IMR-90 (cell line): ENCODE results near the gene NLGN1. TPM values are rescaled to one million over a fixed set of nuclear protein-coding genes. Genes with fewer than 3 reads are reported as not detected.

Experiments
- ATAC-seq: fragments of 200-7000 bp; cut with Tn5 transposase; 2 replicates; pipeline ENCODE4 v1.9.1; 2020; ENCODE audit warnings: low read depth, mild to moderate bottlenecking, moderate library complexity
- BruUV-seq: library from RNA; stranded (reverse); fragments of 400-500 nt; replicated peaks from 2 replicates; lab custom pipeline; 2021; lab: Mats Ljungman, UMichigan
- CTCF ChIA-PET: fragments of 300-600 bp; formaldehyde crosslinking; extraction: SDS; loops from one replicate; lab custom pipeline; 2021; ENCODE audit warnings: antibody characterized with exemption; lab: Yijun Ruan, JAX
- POLR2A ChIA-PET: fragments of 300-600 bp; sonication (Branson Sonifier 250); formaldehyde crosslinking; loops from one replicate; lab custom pipeline; 2022; ENCODE audit warnings: antibody characterized with exemption; ENCODE audit not compliant: unreplicated experiment; lab: Charles Lee
- DNase-seq: peaks from one replicate; pipeline ENCODE4 v3.0.0; 2013
- H2AFZ ChIP-seq: replicated peaks from 2 replicates; pipeline ENCODE3; 2013; ENCODE audit warnings: low read length, mild to moderate bottlenecking; ENCODE audit not compliant: poor library complexity
- H2AK5ac ChIP-seq: 2 replicates; pipeline ENCODE4 v1.6.1; 2013; ENCODE audit warnings: low read depth, low read length, inconsistent platforms
- H2AK9ac ChIP-seq: replicated peaks from 2 replicates; pipeline ENCODE3; 2013; ENCODE audit warnings: mild to moderate bottlenecking, low read depth, low read length, moderate library complexity; ENCODE audit not compliant: poor library complexity
- H2BK120ac ChIP-seq: 2 replicates; pipeline ENCODE4 v1.6.1; 2013; ENCODE audit warnings: low read depth, low read length, inconsistent platforms
- H2BK15ac ChIP-seq: 3 replicates; pipeline ENCODE4 v1.6.1; 2013; ENCODE audit warnings: low read depth, low read length, inconsistent platforms
- H2BK20ac ChIP-seq: 2 replicates; pipeline ENCODE4 v1.6.1; 2013; ENCODE audit warnings: low read depth, mild to moderate bottlenecking, inconsistent platforms, low read length, moderate library complexity
- H2BK5ac ChIP-seq: 2 replicates; pipeline ENCODE4 v1.6.1; 2013; ENCODE audit warnings: mild to moderate bottlenecking, low read depth, low read length, inconsistent platforms; ENCODE audit not compliant: poor library complexity, severe bottlenecking
- H3K14ac ChIP-seq: replicated peaks from 2 replicates; pipeline ENCODE4 v1.6.1; 2013; ENCODE audit warnings: low read depth, low read length, inconsistent platforms
- H3K18ac ChIP-seq: 2 replicates; pipeline ENCODE4 v1.6.1; 2013; ENCODE audit warnings: low read depth, low read length, control low read depth
- H3K23ac ChIP-seq: 2 replicates; pipeline ENCODE4 v1.6.1; 2013; ENCODE audit warnings: low read depth, low read length, inconsistent platforms
- H3K27ac ChIP-seq: 2 replicates; pipeline ENCODE4 v1.5.1; 2013; ENCODE audit warnings: mild to moderate bottlenecking, control low read depth, low read length; ENCODE audit not compliant: insufficient read depth
- H3K27me3 ChIP-seq: 2 replicates; pipeline ENCODE4 v1.6.1; 2013; ENCODE audit warnings: low read length; ENCODE audit not compliant: control insufficient read depth, insufficient read depth
- H3K36me3 ChIP-seq: 2 replicates; pipeline ENCODE4 v1.6.1; 2013; ENCODE audit warnings: low read length, mixed read lengths; ENCODE audit not compliant: control insufficient read depth, insufficient read depth
- H3K4ac ChIP-seq: 2 replicates; pipeline ENCODE4 v1.6.1; 2013; ENCODE audit warnings: low read depth, low read length, inconsistent platforms
- H3K4me1 ChIP-seq: 2 replicates; pipeline ENCODE4 v1.6.1; 2013; ENCODE audit warnings: low read length, mixed read lengths; ENCODE audit not compliant: control insufficient read depth, insufficient read depth
- H3K4me2 ChIP-seq: 2 replicates; pipeline ENCODE4 v1.6.1; 2013; ENCODE audit warnings: low read depth, mild to moderate bottlenecking, control low read depth, low read length, moderate library complexity
- H3K4me3 ChIP-seq: 2 replicates; pipeline ENCODE4 v1.5.1; 2013; ENCODE audit warnings: low read depth, mild to moderate bottlenecking, control low read depth, low read length, moderate library complexity; ENCODE audit not compliant: insufficient read depth
- H3K56ac ChIP-seq: 2 replicates; pipeline ENCODE4 v1.6.1; 2013; ENCODE audit warnings: low read length, inconsistent platforms; ENCODE audit not compliant: insufficient read depth; ENCODE audit errors: extremely low read depth
- H3K79me1 ChIP-seq, 2 experiments: 2 replicates each; pipeline ENCODE4 v1.6.1; 2013; ENCODE audit warnings: low read length in 2 of 2, inconsistent platforms in 1 of 2, low read depth in 1 of 2
- H3K9ac ChIP-seq: 2 replicates; pipeline ENCODE4 v1.6.1; 2013; ENCODE audit warnings: low read depth, low read length, control low read depth
- H3K9me1 ChIP-seq: 2 replicates; pipeline ENCODE4 v1.6.1; 2013; ENCODE audit warnings: low read length, inconsistent platforms; ENCODE audit not compliant: insufficient read depth
- H3K9me3 ChIP-seq: 2 replicates; pipeline ENCODE4 v1.6.1; 2013; ENCODE audit warnings: low read length; ENCODE audit not compliant: control insufficient read depth, insufficient read depth
- H4K20me1 ChIP-seq: 2 replicates; pipeline ENCODE4 v1.6.1; 2013; ENCODE audit warnings: low read length, inconsistent platforms; ENCODE audit not compliant: insufficient read depth
- H4K5ac ChIP-seq: 2 replicates; pipeline ENCODE4 v1.6.1; 2013; ENCODE audit warnings: mild to moderate bottlenecking, low read depth, low read length, control low read depth
- H4K8ac ChIP-seq, 2 experiments: 2 replicates each; pipeline ENCODE4 v1.6.1; 2013; ENCODE audit warnings: low read depth in 2 of 2, low read length in 2 of 2, control low read depth in 1 of 2, inconsistent platforms in 1 of 2
- H4K91ac ChIP-seq: 2 replicates; pipeline ENCODE4 v1.6.1; 2013; ENCODE audit warnings: low read depth, low read length, inconsistent platforms; ENCODE audit not compliant: insufficient read depth
- BHLHE40 ChIP-seq: fragments of 150-350 bp; IDR thresholded peaks from 2 replicates; pipeline ENCODE4 v1.6.1; 2016; ENCODE audit warnings: mild to moderate bottlenecking, low read depth, low read length
- CEBPB ChIP-seq: IDR thresholded peaks from 2 replicates; pipeline ENCODE4 v1.6.1; 2012; ENCODE audit warnings: low read depth, low read length, improper control_type of control experiment
- MAFK ChIP-seq: IDR thresholded peaks from 2 replicates; pipeline ENCODE4 v1.6.1; 2012; ENCODE audit warnings: low read depth, low read length, improper control_type of control experiment
- MAZ ChIP-seq: IDR thresholded peaks from 2 replicates; pipeline ENCODE4 v1.6.1; 2012; ENCODE audit warnings: low read depth, mild to moderate bottlenecking, low read length, improper control_type of control experiment, moderate library complexity, borderline replicate concordance
- MXI1 ChIP-seq: IDR thresholded peaks from 2 replicates; pipeline ENCODE4 v1.6.1; 2012; ENCODE audit warnings: low read depth, mild to moderate bottlenecking, low read length, moderate library complexity, borderline replicate concordance
- NFE2L2 ChIP-seq: fragments of 150-350 bp; IDR thresholded peaks from 2 replicates; pipeline ENCODE4 v1.6.1; 2016; ENCODE audit warnings: low read depth, mild to moderate bottlenecking, low read length
- POLR2A ChIP-seq: IDR thresholded peaks from 2 replicates; pipeline ENCODE4 v1.6.1; 2012; ENCODE audit warnings: mild to moderate bottlenecking, low read depth, low read length
- RAD21 ChIP-seq: IDR thresholded peaks from 2 replicates; pipeline ENCODE4 v1.6.1; 2012; ENCODE audit warnings: low read length, improper control_type of control experiment
- RCOR1 ChIP-seq: IDR thresholded peaks from 2 replicates; pipeline ENCODE4 v1.6.1; 2012; ENCODE audit warnings: mild to moderate bottlenecking, low read length, improper control_type of control experiment; ENCODE audit not compliant: insufficient replicate concordance
- SMC3 ChIP-seq: fragments of 150-350 bp; IDR thresholded peaks from 2 replicates; pipeline ENCODE4 v1.6.1; 2016; ENCODE audit warnings: low read depth, mild to moderate bottlenecking, antibody characterized with exemption, low read length, moderate library complexity
- WGBS, 2 experiments: methylation state at CpG; one replicate each; pipeline versions ENCODE4 v1.1.5 to v1.1.7; 2013; ENCODE audit warnings: missing lambda C conversion rate in 2 of 2; ENCODE audit not compliant: insufficient read length in 1 of 2; ENCODE audit errors: extremely low coverage in 2 of 2; 5-methylcytosine and 5-hydroxymethylcytosine counted together
- dilution Hi-C: fragments of 300-500 bp; cut with HindIII; formaldehyde crosslinking; loops from one replicate; pipeline ENCODE4 v1.14.3; 2018; ENCODE audit warnings: low sequenced_read_pairs; ENCODE audit not compliant: unreplicated experiment
- in situ Hi-C: fragments of 300-500 bp; cut with MboI; formaldehyde crosslinking; loops from 3 replicates; pipeline ENCODE4 v1.14.3; 2019; ENCODE audit warnings: low sequenced_read_pairs, inconsistent platforms, mixed read lengths
- intact Hi-C: fragments of 100-400 bp; cut with micrococcal nuclease; formaldehyde crosslinking; loops from 2 replicates; pipeline ENCODE4 v1.10.0; 2022
- polyA plus RNA-seq, 3 experiments: library from polyadenylated mRNA; depleted of rRNA; stranded (reverse); fragments of >200 nt; gene quantifications; 2 replicates each; pipeline ENCODE4 v1.2.3, GENCODE V29; 2012; ENCODE audit warnings: low replicate concordance in 1 of 3
- total RNA-seq: library from RNA; depleted of rRNA; stranded (reverse); fragments of >200 nt; gene quantifications from 2 replicates; pipeline ENCODE4 v1.2.3, GENCODE V29; 2012
- TF ChIP-seq, protein P1 (sequence below): fragments of 150-350 bp; IDR thresholded peaks from 2 replicates; pipeline ENCODE4 v1.6.1; 2017; ENCODE audit warnings: mild to moderate bottlenecking, antibody characterized with exemption, low read length, low read depth
- TF ChIP-seq, protein P2 (sequence below): conservative IDR thresholded peaks from 2 replicates; pipeline ENCODE4 v1.5.1; 2012; ENCODE audit warnings: mild to moderate bottlenecking, low read depth, low read length, improper control_type of control experiment

Gene NLGN1
- total and polyA plus RNA-seq, 2 of the 4 experiments (the other 2 are of a cell fraction), result 1.8 to 12.5 TPM

DNA sequence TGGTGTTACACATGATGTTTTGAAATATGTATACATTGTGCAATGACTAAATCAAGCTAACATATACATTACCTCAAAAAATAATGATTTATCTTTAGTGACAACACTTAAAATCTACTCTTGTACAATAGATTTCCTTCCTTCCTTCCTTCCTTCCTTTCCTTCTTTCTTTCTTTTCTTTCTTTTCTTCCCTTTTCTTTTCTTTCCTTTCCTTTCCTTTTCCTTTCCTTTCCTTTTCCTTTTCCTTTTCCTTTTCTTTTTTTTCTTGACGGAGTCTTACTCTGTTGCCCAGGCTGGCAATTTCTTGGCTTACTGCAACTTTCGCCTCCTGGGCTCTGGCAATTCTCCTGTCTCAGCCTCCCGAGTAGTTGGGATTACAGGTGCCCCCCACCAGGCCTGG lies 170.5 kb downstream of the NLGN1 start:
- CTCF ChIA-PET, result no interaction called here
- TF ChIP-seq SMC3 (no peak), MAZ (no peak), POLR2A (no peak), CEBPB (no peak), RCOR1 (no peak), MAFK (no peak), BHLHE40 (no peak), NFE2L2 (no peak), MXI1 (no peak), RAD21 (no peak)
- TF ChIP-seq, protein P1, sequence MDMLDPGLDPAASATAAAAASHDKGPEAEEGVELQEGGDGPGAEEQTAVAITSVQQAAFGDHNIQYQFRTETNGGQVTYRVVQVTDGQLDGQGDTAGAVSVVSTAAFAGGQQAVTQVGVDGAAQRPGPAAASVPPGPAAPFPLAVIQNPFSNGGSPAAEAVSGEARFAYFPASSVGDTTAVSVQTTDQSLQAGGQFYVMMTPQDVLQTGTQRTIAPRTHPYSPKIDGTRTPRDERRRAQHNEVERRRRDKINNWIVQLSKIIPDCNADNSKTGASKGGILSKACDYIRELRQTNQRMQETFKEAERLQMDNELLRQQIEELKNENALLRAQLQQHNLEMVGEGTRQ, result no peak
- TF ChIP-seq, protein P2, sequence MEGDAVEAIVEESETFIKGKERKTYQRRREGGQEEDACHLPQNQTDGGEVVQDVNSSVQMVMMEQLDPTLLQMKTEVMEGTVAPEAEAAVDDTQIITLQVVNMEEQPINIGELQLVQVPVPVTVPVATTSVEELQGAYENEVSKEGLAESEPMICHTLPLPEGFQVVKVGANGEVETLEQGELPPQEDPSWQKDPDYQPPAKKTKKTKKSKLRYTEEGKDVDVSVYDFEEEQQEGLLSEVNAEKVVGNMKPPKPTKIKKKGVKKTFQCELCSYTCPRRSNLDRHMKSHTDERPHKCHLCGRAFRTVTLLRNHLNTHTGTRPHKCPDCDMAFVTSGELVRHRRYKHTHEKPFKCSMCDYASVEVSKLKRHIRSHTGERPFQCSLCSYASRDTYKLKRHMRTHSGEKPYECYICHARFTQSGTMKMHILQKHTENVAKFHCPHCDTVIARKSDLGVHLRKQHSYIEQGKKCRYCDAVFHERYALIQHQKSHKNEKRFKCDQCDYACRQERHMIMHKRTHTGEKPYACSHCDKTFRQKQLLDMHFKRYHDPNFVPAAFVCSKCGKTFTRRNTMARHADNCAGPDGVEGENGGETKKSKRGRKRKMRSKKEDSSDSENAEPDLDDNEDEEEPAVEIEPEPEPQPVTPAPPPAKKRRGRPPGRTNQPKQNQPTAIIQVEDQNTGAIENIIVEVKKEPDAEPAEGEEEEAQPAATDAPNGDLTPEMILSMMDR, result no peak
- no peak overlapping the region for H3K4ac ChIP-seq

More for the DNA sequence above, 170.5 kb downstream of the NLGN1 start:
- Histone ChIP-seq H3K9me3 (no peaks in the 10 kb centered on the region), H3K79me1 (no peaks in the 10 kb centered on the region), H2BK15ac (no peak overlapping the region), H3K27me3 (no peaks in the 10 kb centered on the region), H2BK20ac (no peak overlapping the region), H2AK5ac (no peak overlapping the region), H2BK120ac (no peak overlapping the region), H4K20me1 (no peaks in the 10 kb centered on the region), H4K5ac (no peak overlapping the region), H3K9me1 (no peaks in the 10 kb centered on the region), H3K18ac (no peak overlapping the region), H3K14ac (no peak overlapping the region), H3K23ac (no peak overlapping the region), H4K91ac (no peak overlapping the region), H2BK5ac (no peak overlapping the region), H2AFZ (no peak overlapping the region), H3K4me2 (no peak overlapping the region), H2AK9ac (no peak overlapping the region), H3K56ac (no peak overlapping the region), H3K36me3 (no peaks in the 10 kb centered on the region), H4K8ac (no peak overlapping the region), H3K4me1 (no peaks in the 10 kb centered on the region), H3K27ac (no peak overlapping the region), H3K9ac (no peak overlapping the region), H3K4me3 (no peak overlapping the region)
- POLR2A ChIA-PET, result no interaction called here
- dilution Hi-C loops, result no loop called here
- ATAC-seq, result no peak
- intact Hi-C loops, result no loop called here
- no TSS peak for BruUV-seq
- in situ Hi-C loops, result no loop called here
- DNase-seq, result no peak
- no CpG with 5 or more reads among the region's 3 CpGs for WGBS, 2 experiments
